Heart right ventricle (tissue), 16 donors: ENCODE results near the gene H6PD. TPM values are rescaled to one million over a fixed set of nuclear protein-coding genes. Genes with fewer than 3 reads are reported as not detected.

ENCODE experiments used
- ATAC-seq, 8 donors: fragments of 200-7000 bp; cut with Tn5 transposase; one replicate each; pipeline ENCODE4 v1.9.1; 2020; ENCODE audit warnings: mild to moderate bottlenecking in 8 of 8, moderate library complexity in 8 of 8, moderate number of reproducible peaks in 1 of 8
- DNase-seq, 2 donors: peaks; one replicate each; pipeline ENCODE4 v3.0.0-alpha.2; 2020
- H3K27ac ChIP-seq, 10 donors: fragments of 200-600 bp; sonication (generic) in 2 of 10; one replicate each; pipeline versions ENCODE4 v1.5.0 to v1.8.0; 2020 to 2022; ENCODE audit warnings: mild to moderate bottlenecking in 3 of 10
- H3K27me3 ChIP-seq, 7 donors: fragments of 200-600 bp; one replicate each; pipeline ENCODE4 v1.8.0; 2021 to 2022; ENCODE audit warnings: mild to moderate bottlenecking in 2 of 7
- H3K36me3 ChIP-seq, 9 donors: fragments of 200-600 bp; sonication (generic) in 1 of 9; one replicate each; pipeline versions ENCODE4 v1.5.0 to v1.8.0; 2020 to 2022; ENCODE audit warnings: mild to moderate bottlenecking in 2 of 9
- H3K4me1 ChIP-seq, 9 donors: fragments of 200-600 bp; sonication (generic) in 1 of 9; one replicate each; pipeline versions ENCODE4 v1.5.0 to v1.8.0; 2020 to 2022; ENCODE audit warnings: mild to moderate bottlenecking in 4 of 9
- H3K4me3 ChIP-seq, 10 donors: fragments of 200-600 bp; sonication (generic) in 2 of 10; one replicate each; pipeline versions ENCODE4 v1.5.0 to v1.8.0; 2020 to 2022; ENCODE audit warnings: mild to moderate bottlenecking in 7 of 10, moderate library complexity in 2 of 10
- H3K9me3 ChIP-seq, 11 donors: fragments of 200-600 bp in 10 of 11; sonication (generic) in 2 of 11; one replicate each; pipeline versions ENCODE4 v1.5.0 to v1.8.0; 2013 to 2022; ENCODE audit warnings: mild to moderate bottlenecking in 2 of 11, control low read depth in 1 of 11, moderate library complexity in 1 of 11
- CTCF ChIP-seq, 9 donors: fragments of 200-600 bp; sonication (generic) in 2 of 9; IDR thresholded peaks; one replicate each; pipeline versions ENCODE4 v1.5.0 to v1.8.0; 2021 to 2022; ENCODE audit warnings: antibody characterized with exemption in 9 of 9, mild to moderate bottlenecking in 5 of 9, moderate library complexity in 1 of 9
- WGBS, 2 donors: extraction: QIAGEN DNeasy Blood & Tissue Kit; methylation state at CpG; one replicate each; pipeline ENCODE4 v1.1.7; 2013; ENCODE audit warnings: inconsistent platforms in 1 of 2; 5-methylcytosine and 5-hydroxymethylcytosine counted together
- intact Hi-C, 10 donors: fragments of 100-400 bp; cut with DNase I; formaldehyde crosslinking; loops; one replicate each; pipeline versions ENCODE4 v1.11.1 to v1.14.2; 2022
- polyA plus RNA-seq, 2 donors: library from polyadenylated mRNA; stranded (reverse); fragments of 200-250 nt; gene quantifications; one replicate each; pipeline ENCODE4 v1.2.3, GENCODE V29; 2013
- total RNA-seq, 10 donors: library from RNA; stranded (reverse); fragmentation: NEBNext Ultra II Directional in 3 of 10; extraction: Animal tissue kit (Norgen Biotek cat#: 25700) in 3 of 10; gene quantifications; one replicate each; pipeline versions ENCODE4 v1.2.1 to v1.2.4, GENCODE V29; 2021 to 2023
- donor health status: Arrhythmogenic right ventricular cardiomyopathy.
- donor health status: ischemic (EF 13 %, LVEDD 7.1; RV severe dilation, severe dysfunction).
- donor health status: healthy with polysubstance abuse.
- donor health status: DM: no; HTN: yes; CAD: no.
- donor health status: DM: no; HTN: no; CAD: no.
- donor health status: ischemic (EF 25% LVEDD 6.9; RV normal size, moderate dysfunction).
- donor health status: ischemic (EF 25% LVEDD 5.7; RV mildly dilated, moderate dysfunction).
- donor health status: healthy.
- donor health status: DM: yes; HTN: yes; CAD: no.
- donor health status: Ischemic cardiomyopathy.
- donor health status: ischemic (EF 35%, LVEDD 5.7; RV mildly dilated, moderate dysfunction).
- donor health status: nonischemic (EF 11% LVEDD 7.7; RV severe dilation, severe dysfunction).
- donor health status: DM: yes; HTN: yes; CAD: no.
- donor health status: PGD.
- donor health status: ischemic (EF 29% LVEDD 5.4; RV normal size, mild dysfunction).
- donor health status: nonischemic (EF 23%, LVEDD 6.1; RV moderate dilation, normal function).

Gene H6PD
- total and polyA plus RNA-seq, 12 donors, result 5.7 to 45.0 (median 28.4) TPM

GRCh38 chr1:9280015-9280860 is 45.7 kb downstream of the H6PD start:
- ATAC-seq (peak in 7 of 8 donors; percentile 34 to 82 (median 49)), DNase-seq (no peak)
- peaks cover 0 to 50% (median 7%) of the 10 kb centered on the region in 9 donors for H3K4me1 ChIP-seq
- no peak overlapping the region for H3K4me3 ChIP-seq
- WGBS, 2 donors, result 28 to 32% methylated on average over 30 to 36 of the region's 36 CpGs
- TF ChIP-seq CTCF (IDR thresholded peaks at IDR 0.05), result no peak
- H3K27me3 ChIP-seq, result peaks cover 0 to 16% (median 8%) of the 10 kb centered on the region in 7 donors
- intact Hi-C loops, result loop anchor here in 2 of 10 donors (10.0 kb wide), 1 partner anchor 295 kb away; no protein-coding TSS in a partner anchor
- no peaks in the 10 kb centered on the region for H3K36me3 ChIP-seq
- H3K9me3 ChIP-seq, result peaks cover 0 to 18% (median 8%) of the 10 kb centered on the region in 11 donors
- H3K27ac ChIP-seq, result no peak overlapping the region

- DNase-seq, result no peak
- H3K4me3 ChIP-seq, result no peak overlapping the region
- intact Hi-C loops, result loop anchor here in 2 of 10 donors (10.0 kb wide), 1 partner anchor 294 kb away; no protein-coding TSS in a partner anchor
- TF ChIP-seq CTCF (IDR thresholded peaks at IDR 0.05), result no peak
- no peak for ATAC-seq
- WGBS, 2 donors, result 76 to 82% methylated on average over 19 of the region's 19 CpGs
- peaks cover 0 to 40% (median 5%) of the 10 kb centered on the region in 9 donors for H3K4me1 ChIP-seq
- H3K27ac ChIP-seq, result no peak overlapping the region
- peaks cover 0 to 27% (median 10%) of the 10 kb centered on the region in 11 donors for H3K9me3 ChIP-seq
- H3K36me3 ChIP-seq, result no peaks in the 10 kb centered on the region
- peaks cover 0 to 16% (median 8%) of the 10 kb centered on the region in 7 donors for H3K27me3 ChIP-seq
Measured at GRCh38 chr1:9281071-9281827, 46.7 kb downstream of the H6PD start.

GRCh38 chr1:9281908-9282695 is 47.5 kb downstream of the H6PD start:
- ATAC-seq, result no peak
- H3K36me3 ChIP-seq, result no peaks in the 10 kb centered on the region
- WGBS, 2 donors, result 50 to 57% methylated on average over 12 of the region's 12 CpGs
- H3K9me3 ChIP-seq, result peaks cover 0 to 35% (median 10%) of the 10 kb centered on the region in 11 donors
- no peak for DNase-seq
- no peak for TF ChIP-seq CTCF (IDR thresholded peaks at IDR 0.05)
- no peak overlapping the region for H3K27ac ChIP-seq
- H3K4me1 ChIP-seq, result peaks cover 0 to 40% (median 5%) of the 10 kb centered on the region in 9 donors
- H3K27me3 ChIP-seq, result peaks cover 0 to 16% (median 8%) of the 10 kb centered on the region in 7 donors
- no peak overlapping the region for H3K4me3 ChIP-seq
- intact Hi-C loops, result loop anchor here in 2 of 10 donors (10.0 kb wide), 1 partner anchor 293 kb away; no protein-coding TSS in a partner anchor

- intact Hi-C loops, result loop anchor here in 2 of 10 donors (10.0 kb wide), 1 partner anchor 292 kb away; no protein-coding TSS in a partner anchor
Measured at GRCh38 chr1:9282696-9282955, 48.1 kb downstream of the H6PD start.

More at GRCh38 chr1:9282696-9282955, 48.1 kb downstream of the H6PD start:
- WGBS, 2 donors, result 57 to 60% methylated on average over 4 of the region's 4 CpGs
- no peak for TF ChIP-seq CTCF (IDR thresholded peaks at IDR 0.05)
- Histone ChIP-seq H3K27me3 (peaks cover 0 to 16% (median 8%) of the 10 kb centered on the region in 7 donors), H3K36me3 (no peaks in the 10 kb centered on the region), H3K27ac (no peak overlapping the region), H3K4me3 (no peak overlapping the region), H3K9me3 (peaks cover 0 to 40% (median 15%) of the 10 kb centered on the region in 11 donors), H3K4me1 (peaks cover 0 to 40% (median 5%) of the 10 kb centered on the region in 9 donors)
- DNase-seq (no peak), ATAC-seq (no peak)
